Panc1 (cell line): ENCODE results near the gene UXS1. TPM values are rescaled to one million over a fixed set of nuclear protein-coding genes. Genes with fewer than 3 reads are reported as not detected.

ENCODE experiments used
- ATAC-seq: fragments of 200-7000 bp; cut with Tn5 transposase; 2 replicates; pipeline ENCODE4 v1.9.1; 2020; ENCODE audit warnings: mild to moderate bottlenecking, moderate library complexity
- BruUV-seq: library from RNA; stranded (reverse); fragments of 400-500 nt; replicated peaks from 2 replicates; lab custom pipeline; 2021; lab: Mats Ljungman, UMichigan
- CTCF ChIA-PET: fragments of 300-600 bp; sonication (Branson Sonifier 250); formaldehyde crosslinking; loops from one replicate; lab custom pipeline; 2022; ENCODE audit warnings: antibody characterized with exemption; lab: Charles Lee
- POLR2A ChIA-PET: fragments of 300-600 bp; sonication (Branson Sonifier 250); formaldehyde crosslinking; loops from one replicate; lab custom pipeline; 2022; ENCODE audit warnings: antibody characterized with exemption; lab: Charles Lee
- DNase-seq: peaks from one replicate; pipeline ENCODE4 v3.0.0-alpha.2; 2010; ENCODE audit warnings: low read depth, low spot score
- H3K27ac ChIP-seq: 2 replicates; pipeline ENCODE4 v1.5.1; 2011; ENCODE audit warnings: mild to moderate bottlenecking, low read length, inconsistent platforms
- H3K27me3 ChIP-seq: fragments of 200-500 bp; sonication (Bioruptor generic); 2 replicates; pipeline ENCODE4 v1.6.0; 2014; ENCODE audit warnings: low read length, inconsistent platforms; ENCODE audit not compliant: control insufficient read depth, insufficient read depth
- H3K36me3 ChIP-seq: fragments of 200-500 bp; sonication (Bioruptor generic); 2 replicates; pipeline ENCODE4 v1.5.1; 2014; ENCODE audit warnings: inconsistent platforms, mild to moderate bottlenecking, low read length, moderate library complexity; ENCODE audit not compliant: control insufficient read depth, insufficient read depth
- H3K4me1 ChIP-seq: 2 replicates; pipeline ENCODE4 v1.5.1; 2011; ENCODE audit warnings: inconsistent platforms, mild to moderate bottlenecking, low read length, moderate library complexity; ENCODE audit not compliant: control insufficient read depth, insufficient read depth
- H3K4me3 ChIP-seq, 2 experiments: 2 replicates each; pipeline ENCODE4 v1.5.1; 2011 to 2012; ENCODE audit warnings: low read depth in 2 of 2, low read length in 2 of 2, mild to moderate bottlenecking in 2 of 2, inconsistent platforms in 1 of 2, moderate library complexity in 1 of 2
- H3K9me3 ChIP-seq: fragments of 200-500 bp; sonication (Bioruptor generic); 2 replicates; pipeline ENCODE4 v1.5.1; 2014; ENCODE audit warnings: low read depth, mild to moderate bottlenecking, inconsistent platforms, low read length, moderate library complexity; ENCODE audit not compliant: control insufficient read depth, insufficient read depth
- POLR2AphosphoS5 ChIP-seq: IDR thresholded peaks from 2 replicates; pipeline ENCODE4 v1.6.1; 2012; ENCODE audit warnings: mild to moderate bottlenecking, low read depth, low read length, moderate library complexity
- SIN3A ChIP-seq: IDR thresholded peaks from 2 replicates; pipeline ENCODE4 v1.6.1; 2012; ENCODE audit warnings: low read depth, mild to moderate bottlenecking, low read length, moderate library complexity, borderline replicate concordance; ENCODE audit not compliant: insufficient read depth
- TCF7L2 ChIP-seq: IDR thresholded peaks from 2 replicates; pipeline ENCODE4 v1.6.1; 2011; ENCODE audit warnings: mild to moderate bottlenecking, low read depth, low read length, inconsistent platforms
- in situ Hi-C: cut with HindIII; loops from 2 replicates; pipeline ENCODE4 v1.10.0; 2016; ENCODE audit warnings: low sequenced_read_pairs, low pct_unique_long_range_greater_than_20kb
- intact Hi-C: fragments of 100-400 bp; cut with micrococcal nuclease; formaldehyde crosslinking; loops from one replicate; pipeline ENCODE4 v1.10.0; 2022; ENCODE audit not compliant: unreplicated experiment
- total RNA-seq: library from RNA; stranded (reverse); gene quantifications from one replicate; pipeline ENCODE4 v1.2.1, GENCODE V29; 2021; ENCODE audit not compliant: unreplicated experiment
- TF ChIP-seq, protein P1 (sequence below), 2 experiments: IDR thresholded peaks; 2 replicates each; pipeline ENCODE4 v1.6.1; 2011 to 2012; ENCODE audit warnings: low read depth in 2 of 2, control low read depth in 1 of 2, low read length in 1 of 2, mild to moderate bottlenecking in 1 of 2, moderate library complexity in 1 of 2; ENCODE audit not compliant: insufficient read depth in 1 of 2
- TF ChIP-seq, protein P2 (sequence below): fragments of 450-650 bp; IDR thresholded peaks from 2 replicates; pipeline ENCODE4 v1.5.1; 2017; ENCODE audit warnings: mild to moderate bottlenecking

The UXS1 gene
- total RNA-seq, 1 experiment from 2014 or later = 72.0 TPM

DNA sequence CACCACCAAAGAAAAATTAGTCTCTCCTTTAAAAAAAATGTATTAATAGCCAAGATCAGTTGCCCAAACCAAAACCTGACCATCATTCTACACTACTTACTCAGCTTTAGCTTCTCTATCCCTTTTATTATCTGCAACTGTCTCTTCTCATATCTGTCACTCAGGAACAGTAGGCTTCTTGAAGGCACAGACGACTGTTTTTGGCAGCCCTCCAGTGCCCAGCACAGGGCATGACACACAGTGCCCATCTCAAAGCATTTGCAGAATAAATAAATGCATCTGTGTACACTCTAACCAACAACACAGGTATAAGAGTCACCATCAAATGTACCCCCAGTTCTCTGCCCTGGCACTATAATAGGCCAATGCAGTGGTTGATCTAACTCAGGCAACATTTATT, 117.2 kb downstream of the UXS1 start:
- in situ Hi-C loops = no loop called here
- ATAC-seq = no peak
- no peak for TF ChIP-seq TCF7L2
- TF ChIP-seq, protein P1, sequence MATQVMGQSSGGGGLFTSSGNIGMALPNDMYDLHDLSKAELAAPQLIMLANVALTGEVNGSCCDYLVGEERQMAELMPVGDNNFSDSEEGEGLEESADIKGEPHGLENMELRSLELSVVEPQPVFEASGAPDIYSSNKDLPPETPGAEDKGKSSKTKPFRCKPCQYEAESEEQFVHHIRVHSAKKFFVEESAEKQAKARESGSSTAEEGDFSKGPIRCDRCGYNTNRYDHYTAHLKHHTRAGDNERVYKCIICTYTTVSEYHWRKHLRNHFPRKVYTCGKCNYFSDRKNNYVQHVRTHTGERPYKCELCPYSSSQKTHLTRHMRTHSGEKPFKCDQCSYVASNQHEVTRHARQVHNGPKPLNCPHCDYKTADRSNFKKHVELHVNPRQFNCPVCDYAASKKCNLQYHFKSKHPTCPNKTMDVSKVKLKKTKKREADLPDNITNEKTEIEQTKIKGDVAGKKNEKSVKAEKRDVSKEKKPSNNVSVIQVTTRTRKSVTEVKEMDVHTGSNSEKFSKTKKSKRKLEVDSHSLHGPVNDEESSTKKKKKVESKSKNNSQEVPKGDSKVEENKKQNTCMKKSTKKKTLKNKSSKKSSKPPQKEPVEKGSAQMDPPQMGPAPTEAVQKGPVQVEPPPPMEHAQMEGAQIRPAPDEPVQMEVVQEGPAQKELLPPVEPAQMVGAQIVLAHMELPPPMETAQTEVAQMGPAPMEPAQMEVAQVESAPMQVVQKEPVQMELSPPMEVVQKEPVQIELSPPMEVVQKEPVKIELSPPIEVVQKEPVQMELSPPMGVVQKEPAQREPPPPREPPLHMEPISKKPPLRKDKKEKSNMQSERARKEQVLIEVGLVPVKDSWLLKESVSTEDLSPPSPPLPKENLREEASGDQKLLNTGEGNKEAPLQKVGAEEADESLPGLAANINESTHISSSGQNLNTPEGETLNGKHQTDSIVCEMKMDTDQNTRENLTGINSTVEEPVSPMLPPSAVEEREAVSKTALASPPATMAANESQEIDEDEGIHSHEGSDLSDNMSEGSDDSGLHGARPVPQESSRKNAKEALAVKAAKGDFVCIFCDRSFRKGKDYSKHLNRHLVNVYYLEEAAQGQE (IDR thresholded peaks at IDR 0.05; ENCODE audit: insufficient read depth in 1 of 2, low read depth in 2 of 2, low read length in 1 of 2) = no peak
- TF ChIP-seq, protein P2, sequence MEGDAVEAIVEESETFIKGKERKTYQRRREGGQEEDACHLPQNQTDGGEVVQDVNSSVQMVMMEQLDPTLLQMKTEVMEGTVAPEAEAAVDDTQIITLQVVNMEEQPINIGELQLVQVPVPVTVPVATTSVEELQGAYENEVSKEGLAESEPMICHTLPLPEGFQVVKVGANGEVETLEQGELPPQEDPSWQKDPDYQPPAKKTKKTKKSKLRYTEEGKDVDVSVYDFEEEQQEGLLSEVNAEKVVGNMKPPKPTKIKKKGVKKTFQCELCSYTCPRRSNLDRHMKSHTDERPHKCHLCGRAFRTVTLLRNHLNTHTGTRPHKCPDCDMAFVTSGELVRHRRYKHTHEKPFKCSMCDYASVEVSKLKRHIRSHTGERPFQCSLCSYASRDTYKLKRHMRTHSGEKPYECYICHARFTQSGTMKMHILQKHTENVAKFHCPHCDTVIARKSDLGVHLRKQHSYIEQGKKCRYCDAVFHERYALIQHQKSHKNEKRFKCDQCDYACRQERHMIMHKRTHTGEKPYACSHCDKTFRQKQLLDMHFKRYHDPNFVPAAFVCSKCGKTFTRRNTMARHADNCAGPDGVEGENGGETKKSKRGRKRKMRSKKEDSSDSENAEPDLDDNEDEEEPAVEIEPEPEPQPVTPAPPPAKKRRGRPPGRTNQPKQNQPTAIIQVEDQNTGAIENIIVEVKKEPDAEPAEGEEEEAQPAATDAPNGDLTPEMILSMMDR = no peak
- no peak for TF ChIP-seq SIN3A
- no peak for TF ChIP-seq POLR2AphosphoS5
- Histone ChIP-seq H3K27me3 (no peaks in the 10 kb centered on the region), H3K4me1 (no peaks in the 10 kb centered on the region), H3K36me3 (no peaks in the 10 kb centered on the region), H3K27ac (no peak overlapping the region), H3K4me3 (no peak overlapping the region), H3K9me3 (no peaks in the 10 kb centered on the region)
- BruUV-seq = no TSS peak
- intact Hi-C loops = no loop called here
- no peak for DNase-seq
- CTCF ChIA-PET = no interaction called here
- POLR2A ChIA-PET = no interaction called here

DNA sequence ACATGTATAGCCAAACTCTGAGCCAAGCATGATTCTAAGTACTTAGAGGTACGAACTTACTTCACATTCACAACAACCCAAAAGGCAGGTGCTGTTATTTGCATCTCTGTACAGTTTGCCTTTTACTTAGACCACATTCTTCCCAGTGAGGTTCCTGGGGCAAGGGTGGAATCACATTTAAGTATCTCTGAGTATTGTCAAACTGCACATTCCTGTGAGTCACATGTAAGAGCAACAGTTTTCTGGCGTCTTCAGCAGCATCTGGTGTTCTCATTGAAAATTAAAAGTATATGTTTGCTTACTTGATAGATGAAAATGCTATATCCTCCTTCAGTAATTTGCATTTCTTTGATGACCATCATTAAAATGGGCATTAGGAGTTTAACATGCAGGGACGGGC, 119.1 kb downstream of the UXS1 start:
- H3K36me3 ChIP-seq = no peaks in the 10 kb centered on the region
- no peaks in the 10 kb centered on the region for H3K4me1 ChIP-seq
- no TSS peak for BruUV-seq
- in situ Hi-C loops (no loop called here), intact Hi-C loops (no loop called here)
- CTCF ChIA-PET = no interaction called here
- TF ChIP-seq, protein P1 (IDR thresholded peaks at IDR 0.05; ENCODE audit: insufficient read depth in 1 of 2, low read depth in 2 of 2, low read length in 1 of 2) = no peak
- TF ChIP-seq, protein P2 = no peak
- no peak for TF ChIP-seq SIN3A
- TF ChIP-seq POLR2AphosphoS5 = no peak
- TF ChIP-seq TCF7L2 = no peak
- no peak overlapping the region for H3K4me3 ChIP-seq
- DNase-seq = no peak
- no peaks in the 10 kb centered on the region; the same call in none of the 2 replicates for H3K27me3 ChIP-seq
- no peaks in the 10 kb centered on the region for H3K9me3 ChIP-seq
- POLR2A ChIA-PET = no interaction called here
- no peak for ATAC-seq
- no peak overlapping the region for H3K27ac ChIP-seq
